Measurements from ENCODE around the gene RGS16.

- TF ChIP-seq CTCF (IDR thresholded peaks at IDR 0.05; ENCODE audit: borderline replicate concordance, extremely low read depth, low read length, poor library complexity, severe bottlenecking): no peak
- no peak for TF ChIP-seq EZH2 (IDR thresholded peaks at IDR 0.05; ENCODE audit: borderline replicate concordance, low read depth, low read length, severe bottlenecking)
These were observed 47.1 kb upstream of the RGS16 start for GRCh38 chr1:182651339-182651724.
